Activated naive CD8-positive, alpha-beta T cell (primary cell): Measurements from ENCODE around the gene SDR42E2.
"Not testable (repeated sequence)": the region's sequence is repeated elsewhere in the genome, so short reads cannot be mapped to it uniquely, and the experiment has no call there.

Source experiments
- H3K27ac Mint-ChIP-seq: one replicate; pipeline ENCODE4 v1.8.0; 2021; ENCODE audit warnings: mixed read lengths
- H3K27me3 Mint-ChIP-seq: one replicate; pipeline ENCODE4 v1.8.0; 2021; ENCODE audit warnings: mixed read lengths
- H3K36me3 Mint-ChIP-seq: one replicate; pipeline ENCODE4 v1.8.0; 2021; ENCODE audit warnings: mixed read lengths
- H3K4me1 Mint-ChIP-seq: one replicate; pipeline ENCODE4 v1.8.0; 2021; ENCODE audit warnings: low read depth, mixed read lengths
- H3K4me3 Mint-ChIP-seq: one replicate; pipeline ENCODE4 v1.8.0; 2021; ENCODE audit warnings: mild to moderate bottlenecking, mixed read lengths
- H3K9me3 Mint-ChIP-seq: one replicate; pipeline ENCODE4 v1.8.0; 2021; ENCODE audit warnings: low read depth, mixed read lengths

SDR42E2 gene

DNA sequence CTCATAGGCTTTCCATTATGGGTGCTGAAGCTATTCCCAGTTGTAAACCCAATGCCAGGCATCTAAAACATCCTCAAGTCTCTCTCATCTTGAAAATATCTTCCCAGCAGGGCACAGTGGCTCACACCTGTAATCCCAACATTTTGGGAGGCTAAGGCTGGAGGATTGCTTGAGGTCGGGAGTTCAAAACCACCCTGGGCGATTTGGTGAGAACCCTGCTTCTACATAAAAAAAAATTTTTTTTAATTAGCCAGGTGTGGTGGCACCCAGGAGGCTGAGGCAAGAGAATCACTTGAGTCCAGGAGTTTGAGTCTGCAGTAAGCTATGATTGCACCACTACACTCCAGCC lies 30.7 kb downstream of the SDR42E2 start:
- Mint-ChIP-seq H3K4me3 (peak overlapping the region; percentile 94), H3K27ac (peak overlapping the region; percentile 99), H3K9me3 (peaks cover 8% of the 10 kb centered on the region), H3K27me3 (no peaks in the 10 kb centered on the region), H3K4me1 (peaks cover 65% of the 10 kb centered on the region), H3K36me3 (peaks cover 6% of the 10 kb centered on the region)

DNA sequence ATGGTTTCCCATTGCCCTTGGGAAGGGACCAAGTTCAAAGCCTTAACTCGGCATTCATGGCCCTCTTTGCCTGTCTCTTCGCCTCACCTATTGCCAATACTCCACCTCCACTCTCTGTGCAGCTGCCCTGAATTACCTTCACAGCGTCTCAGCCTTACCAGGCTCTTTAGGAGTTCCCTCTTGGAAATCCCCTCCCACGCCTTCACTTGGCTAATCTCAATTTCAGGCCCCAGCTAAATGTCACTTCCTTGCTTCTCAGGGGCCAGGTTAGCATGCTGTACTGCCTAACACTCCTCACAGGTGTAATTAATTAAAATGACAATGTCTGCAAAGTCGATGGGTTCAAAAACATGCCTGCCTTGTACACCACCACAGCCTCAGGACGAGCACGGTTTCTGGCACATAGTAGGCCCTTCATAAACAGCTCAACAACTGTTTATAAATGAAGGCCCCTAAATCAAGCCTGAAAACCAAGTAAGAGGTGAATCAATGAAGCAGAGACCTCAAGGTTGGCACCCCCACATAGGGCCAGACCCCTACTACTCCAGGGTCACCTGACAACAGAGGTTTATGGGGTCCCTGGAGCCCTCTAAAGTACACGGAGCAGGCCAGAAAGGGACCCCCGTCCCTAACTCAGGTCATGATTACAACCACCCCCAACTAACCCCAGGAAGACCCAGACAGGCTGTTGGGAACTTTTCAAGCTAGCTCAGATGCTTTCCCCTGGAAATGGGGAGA lies 32.6 kb downstream of the SDR42E2 start:
- Mint-ChIP-seq H3K36me3 (peaks cover 6% of the 10 kb centered on the region), H3K27ac (peak overlapping the region; percentile 94), H3K4me3 (peak overlapping the region; percentile 86), H3K4me1 (peaks cover 52% of the 10 kb centered on the region), H3K9me3 (peaks cover 8% of the 10 kb centered on the region), H3K27me3 (no peaks in the 10 kb centered on the region)

DNA sequence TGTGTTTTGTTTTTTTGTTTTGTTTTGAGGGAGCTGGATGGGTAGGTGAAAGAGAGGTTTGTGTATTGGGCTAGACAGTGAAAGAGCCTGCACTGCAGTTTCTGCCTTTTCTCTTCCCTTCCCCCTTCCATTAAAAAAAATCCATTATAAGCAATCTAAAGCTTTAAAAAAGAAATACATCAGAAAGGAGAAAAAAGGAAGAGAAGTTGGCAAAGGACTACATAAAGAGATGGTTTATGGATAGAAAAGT lies 33.1 kb downstream of the SDR42E2 start:
- H3K27ac Mint-ChIP-seq, result peak overlapping the region; percentile 94
- peak overlapping the region; percentile 86 for H3K4me3 Mint-ChIP-seq
- peaks cover 8% of the 10 kb centered on the region for H3K9me3 Mint-ChIP-seq
- H3K4me1 Mint-ChIP-seq, result peaks cover 51% of the 10 kb centered on the region
- H3K27me3 Mint-ChIP-seq, result no peaks in the 10 kb centered on the region
- H3K36me3 Mint-ChIP-seq, result peaks cover 6% of the 10 kb centered on the region

DNA sequence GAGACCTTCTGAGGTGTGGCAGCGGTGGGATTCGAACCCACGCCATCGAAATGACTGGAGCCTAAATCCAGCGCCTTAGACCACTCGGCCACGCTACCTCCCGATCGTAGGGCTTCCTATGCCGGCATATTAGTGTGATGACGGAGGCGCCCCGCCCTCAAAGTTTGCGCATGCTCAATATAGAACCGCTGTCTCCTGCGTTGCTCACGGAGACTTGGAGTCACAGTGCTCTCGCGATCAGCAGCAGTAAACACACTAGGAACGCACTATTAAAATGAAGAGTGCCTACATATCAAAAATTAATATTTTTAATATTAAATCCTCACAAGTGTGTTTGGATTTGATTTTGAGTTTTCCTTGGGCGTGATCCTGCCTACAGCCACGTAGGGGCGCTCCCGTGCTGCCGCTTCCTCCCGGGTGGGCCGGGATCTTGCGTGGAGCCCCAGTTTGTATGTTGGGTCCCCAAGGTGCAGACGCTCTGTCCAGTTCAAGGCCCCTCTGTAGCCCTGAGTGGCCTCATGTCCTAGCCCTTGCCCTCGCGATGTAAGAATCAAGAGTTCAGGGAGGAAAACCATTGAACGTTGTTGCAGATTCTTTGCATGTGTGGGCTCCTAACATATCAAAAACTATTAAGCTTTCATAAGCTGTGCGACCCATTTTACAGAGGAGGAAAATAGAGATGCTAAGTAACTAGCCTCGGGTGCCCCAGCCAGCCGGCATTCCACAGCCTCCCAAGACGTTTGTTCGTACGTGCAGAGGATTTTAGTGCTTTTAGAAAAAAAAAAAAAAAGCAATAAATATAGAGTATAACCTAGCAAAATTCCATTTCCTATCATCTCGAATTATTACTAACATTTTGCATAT lies 33.6 kb downstream of the SDR42E2 start:
- peaks cover 51% of the 10 kb centered on the region for H3K4me1 Mint-ChIP-seq
- peaks cover 6% of the 10 kb centered on the region for H3K36me3 Mint-ChIP-seq
- peak overlapping the region; percentile 86 for H3K4me3 Mint-ChIP-seq
- H3K27me3 Mint-ChIP-seq, result no peaks in the 10 kb centered on the region
- H3K9me3 Mint-ChIP-seq, result peaks cover 8% of the 10 kb centered on the region
- peak overlapping the region; percentile 94 for H3K27ac Mint-ChIP-seq

DNA sequence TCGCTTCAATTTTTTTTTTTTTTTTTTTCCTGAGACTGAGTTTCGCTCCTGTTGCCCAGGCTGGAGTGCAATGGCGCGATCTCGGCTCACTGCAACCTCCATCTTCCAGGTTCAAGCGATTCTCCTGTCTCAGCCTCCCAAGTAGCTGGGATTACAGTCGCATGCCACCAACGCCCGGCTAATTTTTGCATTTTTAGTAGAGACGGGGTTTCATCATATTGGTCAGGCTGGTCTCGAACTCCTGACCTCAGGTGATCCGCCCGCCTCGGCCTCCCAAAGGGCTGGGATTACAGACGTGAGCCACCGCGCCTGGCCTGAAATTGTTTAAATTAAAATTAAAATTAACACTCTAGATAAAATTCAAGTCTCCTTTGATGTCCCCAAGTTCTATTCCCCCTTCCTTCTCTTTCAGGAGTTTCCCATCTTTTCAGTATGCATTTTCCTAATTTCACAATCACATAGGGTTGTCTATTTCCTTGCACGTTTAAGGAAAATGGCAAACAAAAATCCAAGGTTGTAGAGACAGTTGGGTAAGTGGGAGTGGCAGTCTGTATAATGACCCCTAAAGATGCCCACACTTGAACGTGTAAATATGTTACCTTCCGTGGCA lies 34.4 kb downstream of the SDR42E2 start:
- not testable (repeated sequence) for H3K36me3 Mint-ChIP-seq, H3K9me3 Mint-ChIP-seq, H3K27ac Mint-ChIP-seq, H3K27me3 Mint-ChIP-seq
- H3K4me3 Mint-ChIP-seq, result peak overlapping the region; percentile 86
- peaks cover 48% of the 10 kb centered on the region for H3K4me1 Mint-ChIP-seq

DNA sequence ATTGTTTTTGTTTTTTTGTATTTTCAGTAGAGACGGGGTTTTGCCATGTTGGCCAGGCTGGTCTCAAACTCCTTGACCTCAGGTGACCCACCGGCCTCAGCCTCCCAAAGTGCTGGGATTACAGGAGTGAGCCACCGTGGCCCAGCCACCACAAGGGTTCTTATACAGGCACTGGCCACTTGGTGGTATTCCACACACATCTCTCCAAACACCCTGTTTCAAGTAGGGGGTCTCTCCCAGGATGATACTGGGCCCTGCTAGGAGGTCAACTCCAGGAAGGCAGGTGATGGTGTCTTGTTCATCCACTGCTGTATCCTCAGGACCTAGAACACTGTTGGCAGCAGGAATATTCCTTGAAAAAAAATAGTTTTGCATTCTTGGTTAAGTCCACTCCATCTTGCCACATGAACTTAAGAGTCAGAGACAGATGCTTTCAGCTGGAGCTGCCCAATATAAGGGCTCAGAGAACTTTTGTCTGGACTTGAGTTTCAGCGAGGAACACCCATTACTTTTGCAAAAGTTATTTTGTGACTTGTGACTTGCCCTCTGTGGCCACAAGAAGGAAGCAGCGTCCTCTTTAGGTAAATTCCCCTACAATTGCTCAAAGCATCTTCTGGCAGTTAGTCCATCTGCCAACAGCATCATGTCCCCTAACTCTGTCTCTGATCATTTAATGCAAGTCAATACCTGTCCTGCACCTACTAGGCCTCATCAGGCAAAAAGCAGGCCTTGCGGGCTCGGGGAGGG lies 36.4 kb downstream of the SDR42E2 start:
- Mint-ChIP-seq H3K36me3 (peaks cover 2% of the 10 kb centered on the region), H3K4me3 (no peak overlapping the region), H3K9me3 (peaks cover 4% of the 10 kb centered on the region), H3K27ac (no peak overlapping the region), H3K4me1 (peaks cover 30% of the 10 kb centered on the region), H3K27me3 (no peaks in the 10 kb centered on the region)

DNA sequence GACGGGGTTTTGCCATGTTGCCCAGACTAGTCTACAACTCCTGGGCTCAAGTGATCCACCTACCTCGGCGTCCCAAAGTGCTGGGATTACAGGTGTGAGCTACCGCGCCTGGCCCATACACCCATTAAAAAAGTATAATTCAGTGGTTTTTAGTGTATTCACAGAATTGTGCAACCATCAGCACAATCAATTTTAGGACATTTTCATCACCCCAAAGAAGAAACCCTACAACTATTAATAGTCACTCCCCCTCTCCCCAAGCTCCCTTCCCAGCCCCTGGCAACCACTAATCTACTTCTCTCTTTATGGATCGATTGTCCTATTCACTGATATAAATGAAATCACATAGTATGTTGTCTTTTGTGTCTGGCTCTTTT lies 39.9 kb downstream of the SDR42E2 start:
- peaks cover 15% of the 10 kb centered on the region for H3K4me1 Mint-ChIP-seq
- H3K9me3 Mint-ChIP-seq, result no peaks in the 10 kb centered on the region
- H3K36me3 Mint-ChIP-seq, result no peaks in the 10 kb centered on the region
- no peaks in the 10 kb centered on the region for H3K27me3 Mint-ChIP-seq
- H3K27ac Mint-ChIP-seq, result no peak overlapping the region
- no peak overlapping the region for H3K4me3 Mint-ChIP-seq

DNA sequence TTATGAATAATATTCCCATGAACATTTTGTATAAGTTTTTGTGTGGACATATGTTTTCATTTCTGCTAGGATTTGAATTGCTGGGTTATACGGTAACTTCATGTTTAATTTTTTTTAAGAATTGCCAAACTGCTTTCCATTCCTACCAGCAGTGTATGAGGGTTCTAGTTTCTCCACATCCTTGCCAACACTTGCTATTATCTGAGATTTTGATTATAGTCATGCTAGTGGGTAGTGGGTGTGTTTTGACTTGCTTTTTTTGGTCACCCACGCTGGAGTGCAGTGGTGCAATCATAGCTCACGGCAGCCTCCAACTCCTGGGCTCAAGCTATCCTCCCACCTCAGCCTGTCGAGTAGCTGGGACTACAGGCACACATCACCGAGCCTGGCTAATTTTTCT lies 40.8 kb downstream of the SDR42E2 start:
- Mint-ChIP-seq H3K27ac (no peak overlapping the region), H3K36me3 (no peaks in the 10 kb centered on the region), H3K4me1 (peaks cover 24% of the 10 kb centered on the region), H3K4me3 (no peak overlapping the region), H3K27me3 (no peaks in the 10 kb centered on the region), H3K9me3 (no peaks in the 10 kb centered on the region)

DNA sequence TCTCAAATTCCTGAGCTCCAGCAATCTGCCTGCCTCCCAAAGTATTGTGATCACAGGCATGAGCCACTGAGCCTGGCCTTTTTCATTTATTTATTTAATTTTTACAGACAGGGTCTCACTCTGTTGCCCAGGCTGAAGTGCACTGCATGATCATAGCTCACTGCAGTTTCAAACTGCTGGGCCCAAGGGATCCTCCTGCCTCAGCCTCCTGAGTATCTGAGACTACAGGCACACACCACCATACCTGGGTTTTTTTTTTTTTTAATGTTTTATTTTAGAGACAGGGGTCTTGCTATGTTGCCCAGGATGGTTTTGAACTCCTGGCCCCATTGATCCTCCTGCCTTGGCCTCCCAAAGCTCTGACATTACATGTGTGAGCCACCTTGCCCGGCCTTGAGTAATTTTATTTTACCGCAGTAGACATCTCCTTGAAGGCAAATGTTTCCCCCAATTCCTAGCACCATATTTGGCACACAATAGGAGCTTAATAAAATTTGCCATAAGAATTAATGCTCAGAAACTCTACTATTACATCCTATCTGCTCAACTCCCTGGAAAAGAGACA lies 41.9 kb downstream of the SDR42E2 start:
- Mint-ChIP-seq H3K4me1 (peaks cover 26% of the 10 kb centered on the region), H3K27me3 (no peaks in the 10 kb centered on the region), H3K27ac (no peak overlapping the region), H3K4me3 (peak overlapping the region; percentile 7), H3K36me3 (no peaks in the 10 kb centered on the region), H3K9me3 (no peaks in the 10 kb centered on the region)

DNA sequence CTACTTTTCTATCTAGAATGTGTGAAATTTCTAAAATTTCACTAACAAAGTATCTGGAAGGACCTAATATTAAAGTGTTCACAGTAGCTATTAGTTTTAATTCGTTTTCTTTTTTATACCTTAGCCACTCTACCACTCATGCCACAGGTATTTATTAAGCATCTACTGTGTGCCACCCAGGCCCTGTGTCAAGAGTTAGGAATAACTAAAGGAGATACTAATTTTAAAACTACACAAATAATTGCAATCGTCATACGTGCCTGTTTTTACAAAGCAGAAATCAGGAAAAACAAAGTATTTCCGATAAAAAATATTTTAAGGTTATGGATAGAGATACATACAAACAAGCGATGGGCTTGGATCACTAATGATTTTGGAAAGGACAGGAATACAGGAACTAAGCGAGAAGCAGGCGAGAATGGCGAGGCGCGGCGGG lies 43.3 kb downstream of the SDR42E2 start:
- no peaks in the 10 kb centered on the region for H3K9me3 Mint-ChIP-seq
- H3K4me3 Mint-ChIP-seq, result peak overlapping the region; percentile 98
- H3K27ac Mint-ChIP-seq, result peak overlapping the region; percentile 87
- H3K4me1 Mint-ChIP-seq, result peaks cover 36% of the 10 kb centered on the region
- no peaks in the 10 kb centered on the region for H3K27me3 Mint-ChIP-seq
- H3K36me3 Mint-ChIP-seq, result peaks cover 2% of the 10 kb centered on the region

DNA sequence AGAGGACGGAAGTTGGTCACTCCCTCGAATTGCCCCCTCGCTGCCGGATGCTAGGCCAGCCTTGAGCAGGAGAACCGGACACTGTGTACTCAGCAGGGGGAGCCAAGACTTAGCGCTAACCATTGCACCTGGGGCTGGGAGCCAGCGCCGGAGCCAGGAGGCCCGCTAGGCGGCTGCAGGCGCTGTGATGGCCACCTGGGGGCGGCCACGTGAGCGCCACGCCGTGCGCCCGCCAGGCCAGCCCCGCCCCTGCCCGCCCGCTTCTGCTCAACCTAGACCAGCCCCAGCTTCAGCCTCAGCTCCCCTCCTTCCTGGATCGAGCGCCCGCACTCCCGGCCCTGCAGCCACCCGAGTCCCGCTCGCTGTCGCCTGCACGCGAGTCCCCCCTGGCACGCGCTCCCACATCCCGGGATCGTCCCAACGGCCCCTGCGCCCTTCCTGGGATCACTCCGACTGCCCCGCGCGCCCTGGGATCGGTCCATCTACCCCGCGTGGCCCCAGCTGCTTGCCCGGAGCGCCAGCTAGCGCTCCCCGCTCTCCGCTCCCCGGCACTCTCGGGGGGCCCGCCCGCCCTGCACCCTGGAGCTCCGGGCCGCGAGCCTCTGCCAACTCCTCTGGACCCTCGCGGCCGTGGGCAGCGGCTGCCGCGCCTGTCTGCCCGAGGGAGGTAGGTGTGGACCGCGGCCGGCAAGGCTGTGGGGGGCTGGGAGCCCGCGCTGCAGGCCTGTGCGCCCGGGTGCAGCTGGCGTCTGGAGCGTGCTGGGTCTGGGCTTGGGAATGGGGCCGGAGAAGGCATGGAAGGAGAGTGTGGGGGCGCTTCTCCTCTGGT lies 43.9 kb downstream of the SDR42E2 start, which contains the start of gene EEF2K:
Gene EEF2K, plus strand, starts transcription at position 266 of the 829 bp plus-strand sequence. CDS start 19,452 bp downstream, outside the sequence.
- Mint-ChIP-seq H3K36me3 (peaks cover 3% of the 10 kb centered on the region), H3K27me3 (no peaks in the 10 kb centered on the region), H3K4me3 (peak within 1 kb of the TSS; percentile 98), H3K4me1 (peaks cover 41% of the 10 kb centered on the region), H3K27ac (peak within 1 kb of the TSS; percentile 95), H3K9me3 (no peaks in the 10 kb centered on the region)

DNA sequence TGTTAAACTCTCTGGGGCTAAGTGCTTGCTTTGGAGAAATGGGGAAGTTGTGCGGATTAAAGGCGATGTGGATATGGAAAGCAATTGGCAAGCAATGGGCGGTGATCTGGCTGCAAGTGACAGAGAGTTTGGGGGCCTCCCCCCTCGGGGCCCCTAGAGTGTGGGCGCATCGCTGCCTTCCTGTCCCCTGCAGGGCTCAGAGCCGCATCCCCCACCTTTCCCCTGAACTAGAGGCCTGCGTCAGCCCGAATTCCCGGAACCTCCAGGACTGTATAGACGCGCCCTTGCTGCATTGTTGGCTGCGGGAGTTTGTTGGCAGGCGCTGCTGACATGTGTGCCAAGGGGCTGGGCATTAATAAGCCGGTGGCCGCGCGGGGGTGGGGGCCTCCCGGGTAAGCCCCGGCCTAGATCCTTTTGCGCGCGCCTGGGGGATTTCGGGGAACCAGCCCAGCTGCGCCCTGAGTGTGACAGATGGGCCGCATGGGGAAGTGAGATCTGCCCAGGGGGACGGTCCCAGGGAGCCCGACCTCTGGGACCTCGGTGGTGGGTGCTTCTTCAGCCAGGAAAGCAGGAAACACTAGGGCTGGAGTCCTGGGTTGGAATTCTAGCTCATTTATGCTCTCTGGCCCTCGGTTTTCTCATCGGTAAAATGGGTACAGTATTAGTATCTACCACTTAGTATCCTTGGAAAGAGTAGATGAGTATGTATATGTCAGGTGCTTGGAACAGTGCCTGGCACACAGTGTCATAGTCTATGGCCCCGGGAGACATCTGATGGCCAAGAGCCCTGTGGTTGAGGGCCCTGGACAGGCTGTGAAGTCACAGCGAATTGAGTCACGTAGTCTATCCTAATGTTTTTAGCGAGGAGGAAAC lies 44.8 kb downstream of the SDR42E2 start:
- peak overlapping the region; percentile 95 for H3K27ac Mint-ChIP-seq

DNA sequence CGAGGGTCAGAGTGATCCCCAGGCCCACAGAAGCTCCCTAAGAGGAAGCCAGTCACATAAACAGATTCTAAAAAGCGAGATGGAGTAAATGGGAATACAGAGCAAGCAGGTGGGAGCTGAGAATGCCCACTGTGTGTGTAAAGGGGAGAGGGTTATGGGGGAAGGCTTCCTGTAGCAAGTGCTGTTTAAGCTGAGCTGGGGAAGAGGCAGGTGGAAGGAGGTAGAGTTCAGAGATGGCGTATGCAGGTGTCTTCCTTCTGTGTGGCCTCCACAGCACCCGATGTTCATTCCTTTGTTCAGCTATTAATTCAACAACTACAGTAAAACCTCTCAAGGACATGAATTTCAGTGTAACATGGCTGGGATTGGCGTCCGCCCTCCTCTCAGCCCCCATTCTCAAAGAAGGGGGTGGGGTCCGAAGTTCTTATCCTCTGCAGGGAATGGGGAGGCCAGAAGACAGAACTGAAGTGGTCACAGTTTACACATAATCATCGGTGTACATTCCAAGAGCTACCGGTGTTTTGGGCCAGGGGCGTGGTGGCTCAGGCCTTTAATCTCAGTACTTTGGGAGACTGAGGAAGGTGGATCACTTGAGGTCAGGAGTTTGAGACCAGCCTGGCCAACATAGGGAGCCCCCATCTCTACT lies 45.5 kb downstream of the SDR42E2 start:
- Mint-ChIP-seq H3K9me3 (no peaks in the 10 kb centered on the region), H3K36me3 (peaks cover 3% of the 10 kb centered on the region), H3K4me3 (peak overlapping the region; percentile 98), H3K27me3 (no peaks in the 10 kb centered on the region), H3K27ac (peak overlapping the region; percentile 95), H3K4me1 (peaks cover 44% of the 10 kb centered on the region)

More for the DNA sequence above, 44.8 kb downstream of the SDR42E2 start:
- Mint-ChIP-seq H3K4me1 (peaks cover 44% of the 10 kb centered on the region), H3K9me3 (no peaks in the 10 kb centered on the region), H3K4me3 (peak overlapping the region; percentile 98), H3K27me3 (no peaks in the 10 kb centered on the region), H3K36me3 (peaks cover 3% of the 10 kb centered on the region)
